Naive B cell (primary cell): ENCODE data around the gene ADGRA3. TPM values are rescaled to one million over a fixed set of nuclear protein-coding genes. Genes with fewer than 3 reads are reported as not detected.

Source experiments
- ATAC-seq, 2 donors: fragments of 150-1000 bp; cut with Tn5 transposase; 2 replicates each; pipeline ENCODE4 v1.10.0; 2021; ENCODE audit warnings: low read depth in 2 of 2, mild to moderate bottlenecking in 2 of 2, moderate library complexity in 2 of 2
- DNase-seq: peaks from one replicate; pipeline ENCODE4 v3.0.0; 2022
- H3K27ac Mint-ChIP-seq, 6 donors: one replicate each; pipeline ENCODE4 v1.8.0; 2020 to 2022; ENCODE audit warnings: mild to moderate bottlenecking in 6 of 6, mixed read lengths in 6 of 6, moderate library complexity in 5 of 6, inconsistent platforms in 2 of 6
- H3K27me3 Mint-ChIP-seq, 3 donors: one replicate each; pipeline ENCODE4 v1.8.0; 2021 to 2022; ENCODE audit warnings: mixed read lengths in 3 of 3, mild to moderate bottlenecking in 1 of 3
- H3K36me3 Mint-ChIP-seq, 2 donors: one replicate each; pipeline ENCODE4 v1.8.0; 2020 to 2022; ENCODE audit warnings: mixed read lengths in 2 of 2, inconsistent platforms in 1 of 2, mild to moderate bottlenecking in 1 of 2
- H3K4me1 Mint-ChIP-seq, 3 donors: one replicate each; pipeline ENCODE4 v1.8.0; 2020 to 2022; ENCODE audit warnings: mixed read lengths in 3 of 3, inconsistent platforms in 1 of 3, mild to moderate bottlenecking in 1 of 3, moderate library complexity in 1 of 3
- H3K4me3 Mint-ChIP-seq, 8 donors: one replicate each; pipeline ENCODE4 v1.8.0; 2020 to 2022; ENCODE audit warnings: mild to moderate bottlenecking in 8 of 8, mixed read lengths in 8 of 8, moderate library complexity in 8 of 8, inconsistent platforms in 2 of 8
- H3K9me3 Mint-ChIP-seq, 7 donors: one replicate each; pipeline ENCODE4 v1.8.0; 2020 to 2022; ENCODE audit warnings: mixed read lengths in 7 of 7, mild to moderate bottlenecking in 5 of 7, inconsistent platforms in 2 of 7, moderate library complexity in 1 of 7
- polyA plus RNA-seq, 6 donors: library from polyadenylated mRNA; unstranded; fragments of 300-500 nt; fragmentation: Illumina TruSeq; gene quantifications; one replicate each; pipeline ENCODE4 v1.2.3, GENCODE V29; 2021; ENCODE audit warnings: low read depth in 6 of 6

Gene ADGRA3
- polyA plus RNA-seq, 6 donors from 2014 or later, result 0.10 to 0.32 TPM; not detected in 4

GRCh38 chr4:22466581-22466980, 49.3 kb downstream of the ADGRA3 start:
- H3K27ac Mint-ChIP-seq, result no peak overlapping the region
- no peaks in the 10 kb centered on the region for H3K4me1 Mint-ChIP-seq

GRCh38 chr4:22465996-22466395, 49.9 kb downstream of the ADGRA3 start:
- Mint-ChIP-seq H3K27me3 (no peaks in the 10 kb centered on the region), H3K4me1 (no peaks in the 10 kb centered on the region), H3K4me3 (no peak overlapping the region), H3K27ac (no peak overlapping the region), H3K9me3 (peaks cover 0 to 5% (median 0%) of the 10 kb centered on the region in 7 donors), H3K36me3 (no peaks in the 10 kb centered on the region)
- no peak for ATAC-seq
- DNase-seq, result no peak

More at GRCh38 chr4:22466581-22466980, 49.3 kb downstream of the ADGRA3 start:
- Mint-ChIP-seq H3K9me3 (peaks cover 0 to 5% (median 0%) of the 10 kb centered on the region in 7 donors), H3K27me3 (no peaks in the 10 kb centered on the region), H3K4me3 (no peak overlapping the region), H3K36me3 (no peaks in the 10 kb centered on the region)
- DNase-seq (no peak), ATAC-seq (no peak)

- Mint-ChIP-seq H3K27ac (no peak overlapping the region), H3K9me3 (peaks cover 0 to 5% (median 0%) of the 10 kb centered on the region in 7 donors), H3K27me3 (no peaks in the 10 kb centered on the region), H3K4me1 (no peaks in the 10 kb centered on the region), H3K4me3 (no peak overlapping the region), H3K36me3 (no peaks in the 10 kb centered on the region)
- no peak for DNase-seq
- no peak for ATAC-seq
These were observed 50.5 kb downstream of the ADGRA3 start for GRCh38 chr4:22465349-22465748.

GRCh38 chr4:22463179-22463578, 52.7 kb downstream of the ADGRA3 start:
- no peaks in the 10 kb centered on the region for H3K27me3 Mint-ChIP-seq
- ATAC-seq (no peak), DNase-seq (no peak)
- H3K9me3 Mint-ChIP-seq, result peaks cover 0 to 5% (median 0%) of the 10 kb centered on the region in 7 donors
- no peaks in the 10 kb centered on the region for H3K4me1 Mint-ChIP-seq
- no peak overlapping the region for H3K27ac Mint-ChIP-seq
- H3K36me3 Mint-ChIP-seq, result no peaks in the 10 kb centered on the region
- no peak overlapping the region for H3K4me3 Mint-ChIP-seq

GRCh38 chr4:22462688-22463087, 53.2 kb downstream of the ADGRA3 start:
- peaks cover 0 to 5% (median 0%) of the 10 kb centered on the region in 7 donors for H3K9me3 Mint-ChIP-seq
- no peaks in the 10 kb centered on the region for H3K27me3 Mint-ChIP-seq
- ATAC-seq (no peak), DNase-seq (no peak)
- H3K4me3 Mint-ChIP-seq, result no peak overlapping the region
- no peaks in the 10 kb centered on the region for H3K36me3 Mint-ChIP-seq
- no peak overlapping the region for H3K27ac Mint-ChIP-seq
- H3K4me1 Mint-ChIP-seq, result no peaks in the 10 kb centered on the region

GRCh38 chr4:22460266-22460665, 55.6 kb downstream of the ADGRA3 start:
- Mint-ChIP-seq H3K36me3 (no peaks in the 10 kb centered on the region), H3K27ac (no peak overlapping the region), H3K9me3 (no peaks in the 10 kb centered on the region), H3K4me1 (no peaks in the 10 kb centered on the region), H3K27me3 (no peaks in the 10 kb centered on the region), H3K4me3 (no peak overlapping the region)
- no peak for ATAC-seq
- no peak for DNase-seq

- DNase-seq (no peak), ATAC-seq (no peak)
- Mint-ChIP-seq H3K27ac (no peak overlapping the region), H3K36me3 (no peaks in the 10 kb centered on the region), H3K4me3 (no peak overlapping the region), H3K27me3 (no peaks in the 10 kb centered on the region), H3K9me3 (no peaks in the 10 kb centered on the region), H3K4me1 (no peaks in the 10 kb centered on the region)
These were observed 57.8 kb downstream of the ADGRA3 start for GRCh38 chr4:22458098-22458497.

- H3K4me3 Mint-ChIP-seq, result no peak overlapping the region
- no peaks in the 10 kb centered on the region for H3K4me1 Mint-ChIP-seq
- no peaks in the 10 kb centered on the region for H3K36me3 Mint-ChIP-seq
- no peak for DNase-seq
- H3K27me3 Mint-ChIP-seq, result no peaks in the 10 kb centered on the region
- H3K27ac Mint-ChIP-seq, result no peak overlapping the region
- no peak for ATAC-seq
- no peaks in the 10 kb centered on the region for H3K9me3 Mint-ChIP-seq
These were observed 58.5 kb downstream of the ADGRA3 start for GRCh38 chr4:22457348-22457747.

- H3K4me1 Mint-ChIP-seq, result no peaks in the 10 kb centered on the region
- no peaks in the 10 kb centered on the region for H3K36me3 Mint-ChIP-seq
- ATAC-seq, result no peak
- no peak overlapping the region for H3K4me3 Mint-ChIP-seq
- H3K27ac Mint-ChIP-seq, result no peak overlapping the region
- no peaks in the 10 kb centered on the region for H3K27me3 Mint-ChIP-seq
- DNase-seq, result no peak
- H3K9me3 Mint-ChIP-seq, result no peaks in the 10 kb centered on the region
These were observed 59.6 kb downstream of the ADGRA3 start for GRCh38 chr4:22456291-22456690.

- Mint-ChIP-seq H3K27ac (no peak overlapping the region), H3K36me3 (no peaks in the 10 kb centered on the region), H3K4me3 (no peak overlapping the region), H3K4me1 (no peaks in the 10 kb centered on the region), H3K27me3 (no peaks in the 10 kb centered on the region), H3K9me3 (no peaks in the 10 kb centered on the region)
- ATAC-seq (no peak), DNase-seq (no peak)
These were observed 60.9 kb downstream of the ADGRA3 start for GRCh38 chr4:22454955-22455354.

GRCh38 chr4:22454216-22454838, 61.5 kb downstream of the ADGRA3 start:
- Mint-ChIP-seq H3K27me3 (no peaks in the 10 kb centered on the region), H3K4me1 (no peaks in the 10 kb centered on the region), H3K36me3 (no peaks in the 10 kb centered on the region), H3K9me3 (no peaks in the 10 kb centered on the region), H3K4me3 (no peak overlapping the region), H3K27ac (no peak overlapping the region)
- DNase-seq (no peak), ATAC-seq (no peak)

GRCh38 chr4:22444813-22445212, 71.1 kb downstream of the ADGRA3 start:
- no peaks in the 10 kb centered on the region for H3K4me1 Mint-ChIP-seq
- H3K4me3 Mint-ChIP-seq, result no peak overlapping the region
- DNase-seq (no peak), ATAC-seq (no peak)
- H3K9me3 Mint-ChIP-seq, result no peaks in the 10 kb centered on the region
- H3K27me3 Mint-ChIP-seq, result no peaks in the 10 kb centered on the region
- H3K27ac Mint-ChIP-seq, result no peak overlapping the region
- no peaks in the 10 kb centered on the region for H3K36me3 Mint-ChIP-seq

- no peaks in the 10 kb centered on the region for H3K4me1 Mint-ChIP-seq
These were observed 72.9 kb downstream of the ADGRA3 start for GRCh38 chr4:22442956-22443355.

GRCh38 chr4:22440999-22441398, 74.9 kb downstream of the ADGRA3 start:
- Mint-ChIP-seq H3K9me3 (no peaks in the 10 kb centered on the region), H3K4me1 (no peaks in the 10 kb centered on the region), H3K36me3 (no peaks in the 10 kb centered on the region), H3K4me3 (no peak overlapping the region), H3K27ac (no peak overlapping the region), H3K27me3 (no peaks in the 10 kb centered on the region)
- DNase-seq, result no peak
- ATAC-seq, result no peak

More at GRCh38 chr4:22442956-22443355, 72.9 kb downstream of the ADGRA3 start:
- Mint-ChIP-seq H3K27me3 (no peaks in the 10 kb centered on the region), H3K9me3 (no peaks in the 10 kb centered on the region), H3K36me3 (no peaks in the 10 kb centered on the region), H3K4me3 (no peak overlapping the region), H3K27ac (no peak overlapping the region)
- DNase-seq (no peak), ATAC-seq (no peak)

- DNase-seq (no peak), ATAC-seq (no peak)
- Mint-ChIP-seq H3K36me3 (no peaks in the 10 kb centered on the region), H3K4me1 (no peaks in the 10 kb centered on the region), H3K9me3 (no peaks in the 10 kb centered on the region), H3K27ac (no peak overlapping the region), H3K4me3 (no peak overlapping the region), H3K27me3 (no peaks in the 10 kb centered on the region)
These were observed 75.9 kb downstream of the ADGRA3 start for GRCh38 chr4:22439947-22440346.
